Neural progenitor cell (in vitro differentiated cells): Measurements from ENCODE around the gene KRT76. TPM values are rescaled to one million over a fixed set of nuclear protein-coding genes. Genes with fewer than 3 reads are reported as not detected.

ENCODE experiments used
- DNase-seq: peaks from one replicate; pipeline ENCODE4 v3.0.0-alpha.2; 2016; ENCODE audit warnings: low spot score
- H2AFZ ChIP-seq: fragments of 200-600 bp; sonication (generic); replicated peaks from 2 replicates; pipeline ENCODE4 v1.6.1; 2016; ENCODE audit warnings: antibody characterized with exemption
- H3F3A ChIP-seq: fragments of 200-600 bp; sonication (generic); 2 replicates; pipeline ENCODE4 v1.6.1; 2016; ENCODE audit warnings: antibody characterized with exemption, low read depth
- H3K27ac ChIP-seq: fragments of 200-600 bp; sonication (generic); 2 replicates; pipeline ENCODE4 v1.5.1; 2016; ENCODE audit warnings: mild to moderate bottlenecking
- H3K27me3 ChIP-seq: fragments of 200-600 bp; sonication (generic); 2 replicates; pipeline ENCODE4 v1.6.1; 2016; ENCODE audit warnings: mild to moderate bottlenecking, moderate library complexity
- H3K36me3 ChIP-seq: fragments of 200-600 bp; sonication (generic); 2 replicates; pipeline ENCODE4 v1.5.1; 2016
- H3K4me1 ChIP-seq: fragments of 200-600 bp; sonication (generic); 2 replicates; pipeline ENCODE4 v1.6.1; 2016; ENCODE audit warnings: mixed run types
- H3K4me2 ChIP-seq: fragments of 200-600 bp; sonication (generic); 2 replicates; pipeline ENCODE4 v1.6.1; 2016
- H3K4me3 ChIP-seq: fragments of 200-600 bp; sonication (generic); 2 replicates; pipeline ENCODE4 v1.5.1; 2016
- H3K79me2 ChIP-seq: fragments of 200-600 bp; sonication (generic); 2 replicates; pipeline ENCODE4 v1.6.1; 2016; ENCODE audit warnings: low read depth
- H3K9ac ChIP-seq: fragments of 200-600 bp; sonication (generic); 2 replicates; pipeline ENCODE4 v1.6.1; 2016
- H3K9me3 ChIP-seq: fragments of 200-600 bp; sonication (generic); 2 replicates; pipeline ENCODE4 v1.5.1; 2016; ENCODE audit warnings: low read depth
- H4K20me1 ChIP-seq: fragments of 200-600 bp; sonication (generic); 2 replicates; pipeline ENCODE4 v1.6.1; 2016; ENCODE audit warnings: low read depth
- H3K27ac Mint-ChIP-seq: 3 replicates; pipeline ENCODE4 v1.8.0; 2021; ENCODE audit warnings: mixed read lengths
- H3K27me3 Mint-ChIP-seq: 2 replicates; pipeline ENCODE4 v1.8.0; 2022; ENCODE audit warnings: low read depth, mild to moderate bottlenecking, inconsistent platforms, moderate library complexity, mixed read lengths; ENCODE audit not compliant: insufficient read depth
- H3K36me3 Mint-ChIP-seq: 3 replicates; pipeline ENCODE4 v1.8.0; 2021; ENCODE audit warnings: mixed read lengths
- H3K4me1 Mint-ChIP-seq: 3 replicates; pipeline ENCODE4 v1.8.0; 2021; ENCODE audit warnings: mixed read lengths
- H3K4me3 Mint-ChIP-seq: 3 replicates; pipeline ENCODE4 v1.8.0; 2021; ENCODE audit warnings: mild to moderate bottlenecking, moderate library complexity, mixed read lengths
- H3K9me3 Mint-ChIP-seq: 3 replicates; pipeline ENCODE4 v1.8.0; 2020; ENCODE audit warnings: mixed read lengths
- CTCF ChIP-seq: fragments of 200-600 bp; sonication (generic); IDR thresholded peaks from 2 replicates; pipeline ENCODE4 v1.5.1; 2017; ENCODE audit warnings: antibody characterized with exemption, mild to moderate bottlenecking
- EZH2 ChIP-seq: fragments of 200-600 bp; sonication (generic); IDR thresholded peaks from 2 replicates; pipeline ENCODE4 v1.6.1; 2017; ENCODE audit warnings: antibody characterized with exemption, mild to moderate bottlenecking, moderate library complexity
- EZH2phosphoT487 ChIP-seq: fragments of 200-600 bp; sonication (generic); IDR thresholded peaks from 2 replicates; pipeline ENCODE4 v1.6.1; 2017; ENCODE audit warnings: antibody characterized with exemption
- total RNA-seq: library from RNA; depleted of rRNA; stranded (reverse); fragments of >200 nt; gene quantifications from 2 replicates; pipeline ENCODE4 v1.2.3, GENCODE V29; 2015; ENCODE audit warnings: low replicate concordance

KRT76 gene
- total RNA-seq, 1 donor from 2014 or later, result not detected

- Mint-ChIP-seq H3K4me3 (no peak overlapping the region), H3K9me3 (peaks cover 8% of the 10 kb centered on the region), H3K27ac (no peak overlapping the region), H3K4me1 (no peaks in the 10 kb centered on the region), H3K27me3 (peaks cover 2% of the 10 kb centered on the region), H3K36me3 (no peaks in the 10 kb centered on the region)
- Histone ChIP-seq H3K4me3 (no peak overlapping the region), H4K20me1 (no peaks in the 10 kb centered on the region), H3K9ac (no peak overlapping the region), H3K4me2 (no peak overlapping the region), H2AFZ (no peak overlapping the region), H3K27me3 (peaks cover 25% of the 10 kb centered on the region), H3K79me2 (no peaks in the 10 kb centered on the region), H3K36me3 (no peaks in the 10 kb centered on the region), H3K4me1 (no peaks in the 10 kb centered on the region), H3K27ac (no peak overlapping the region), H3F3A (no peaks in the 10 kb centered on the region), H3K9me3 (no peaks in the 10 kb centered on the region)
- DNase-seq, result no peak
- TF ChIP-seq CTCF, result no peak
- TF ChIP-seq EZH2, result no peak
- no peak for TF ChIP-seq EZH2phosphoT487
Measured at GRCh38 chr12:52765702-52766101, 11.4 kb downstream of the KRT76 start.

- Histone ChIP-seq H3K4me1 (no peaks in the 10 kb centered on the region), H3F3A (no peaks in the 10 kb centered on the region), H3K27me3 (peaks cover 25% of the 10 kb centered on the region), H3K79me2 (no peaks in the 10 kb centered on the region), H3K4me2 (no peak overlapping the region), H3K9me3 (no peaks in the 10 kb centered on the region), H3K27ac (no peak overlapping the region), H3K9ac (no peak overlapping the region), H3K4me3 (no peak overlapping the region), H2AFZ (no peak overlapping the region), H3K36me3 (no peaks in the 10 kb centered on the region), H4K20me1 (no peaks in the 10 kb centered on the region)
- Mint-ChIP-seq H3K4me1 (no peaks in the 10 kb centered on the region), H3K27me3 (peaks cover 2% of the 10 kb centered on the region), H3K4me3 (no peak overlapping the region), H3K9me3 (peaks cover 9% of the 10 kb centered on the region), H3K27ac (no peak overlapping the region), H3K36me3 (no peaks in the 10 kb centered on the region)
- DNase-seq, result no peak
- TF ChIP-seq CTCF (no peak), EZH2 (no peak), EZH2phosphoT487 (no peak)
Measured at GRCh38 chr12:52763991-52764390, 13.2 kb downstream of the KRT76 start.

- TF ChIP-seq EZH2phosphoT487, result no peak
- no peak for TF ChIP-seq EZH2
- no peak for TF ChIP-seq CTCF
Measured at GRCh38 chr12:52763036-52763659, 14.0 kb downstream of the KRT76 start.

More at GRCh38 chr12:52763036-52763659, 14.0 kb downstream of the KRT76 start:
- Mint-ChIP-seq H3K36me3 (no peaks in the 10 kb centered on the region), H3K27ac (no peak overlapping the region), H3K4me1 (no peaks in the 10 kb centered on the region), H3K9me3 (peaks cover 9% of the 10 kb centered on the region), H3K4me3 (no peak overlapping the region), H3K27me3 (peaks cover 2% of the 10 kb centered on the region)
- no peaks in the 10 kb centered on the region for H4K20me1 ChIP-seq
- H3K36me3 ChIP-seq, result no peaks in the 10 kb centered on the region
- H3K27me3 ChIP-seq, result peaks cover 31% of the 10 kb centered on the region
- H3F3A ChIP-seq, result no peaks in the 10 kb centered on the region
- DNase-seq, result no peak
- H3K4me2 ChIP-seq, result no peak overlapping the region
- H3K27ac ChIP-seq, result no peak overlapping the region
- no peak overlapping the region for H2AFZ ChIP-seq
- H3K79me2 ChIP-seq, result no peaks in the 10 kb centered on the region
- no peak overlapping the region for H3K4me3 ChIP-seq
- H3K9me3 ChIP-seq, result no peaks in the 10 kb centered on the region
- no peak overlapping the region for H3K9ac ChIP-seq
- H3K4me1 ChIP-seq, result no peaks in the 10 kb centered on the region
